PC-3 (cell line): ENCODE results near the gene PPIL1. TPM values are rescaled to one million over a fixed set of nuclear protein-coding genes. Genes with fewer than 3 reads are reported as not detected.

ENCODE experiments used
- ATAC-seq: fragments of 200-7000 bp; cut with Tn5 transposase; 2 replicates; pipeline ENCODE4 v1.9.1; 2020; ENCODE audit warnings: mild to moderate bottlenecking, moderate library complexity
- BruUV-seq: library from RNA; stranded (reverse); fragments of 400-500 nt; replicated peaks from 2 replicates; lab custom pipeline; 2021; lab: Mats Ljungman, UMichigan
- CTCF ChIA-PET: fragments of 300-600 bp; sonication (Branson Sonifier 250); formaldehyde crosslinking; loops from one replicate; lab custom pipeline; 2022; ENCODE audit warnings: antibody characterized with exemption; lab: Charles Lee
- POLR2A ChIA-PET: fragments of 300-600 bp; sonication (Branson Sonifier 250); formaldehyde crosslinking; loops from one replicate; lab custom pipeline; 2022; ENCODE audit warnings: antibody characterized with exemption; ENCODE audit not compliant: unreplicated experiment; lab: Charles Lee
- DNase-seq: peaks from one replicate; pipeline ENCODE4 v3.0.0-alpha.2; 2015
- H2AFZ ChIP-seq: fragments of 300-600 bp; sonication (generic); 2 replicates; pipeline ENCODE4 v1.6.0; 2016; ENCODE audit warnings: antibody characterized with exemption, low read length
- H3F3A ChIP-seq: fragments of 300-600 bp; sonication (generic); one replicate; pipeline ENCODE4 v1.6.0; 2017; ENCODE audit warnings: antibody characterized with exemption, low read length, control low read depth, mild to moderate bottlenecking; ENCODE audit not compliant: unreplicated experiment
- H3K27ac ChIP-seq: fragments of 300-600 bp; sonication (generic); 2 replicates; pipeline ENCODE4 v1.5.1; 2016; ENCODE audit warnings: mild to moderate bottlenecking, low read length
- H3K27me3 ChIP-seq: fragments of 300-600 bp; sonication (generic); 2 replicates; pipeline ENCODE4 v1.6.1; 2016; ENCODE audit warnings: low read length, mixed read lengths
- H3K36me3 ChIP-seq: fragments of 300-600 bp; sonication (generic); 2 replicates; pipeline ENCODE4 v1.6.1; 2016; ENCODE audit warnings: low read depth, mixed run types, low read length, mixed read lengths
- H3K4me1 ChIP-seq: fragments of 300-600 bp; sonication (generic); 2 replicates; pipeline ENCODE4 v1.5.1; 2016; ENCODE audit warnings: low read length; ENCODE audit not compliant: insufficient read depth
- H3K4me2 ChIP-seq: fragments of 300-600 bp; sonication (generic); 2 replicates; pipeline ENCODE4 v1.6.0; 2016; ENCODE audit warnings: low read length
- H3K4me3 ChIP-seq: fragments of 300-600 bp; sonication (generic); 2 replicates; pipeline ENCODE4 v1.5.1; 2016; ENCODE audit warnings: mild to moderate bottlenecking, low read length, mixed read lengths
- H3K79me2 ChIP-seq: fragments of 300-600 bp; sonication (generic); 2 replicates; pipeline ENCODE4 v1.6.1; 2017; ENCODE audit warnings: low read length, mixed read lengths
- H3K9ac ChIP-seq: fragments of 300-600 bp; sonication (generic); 2 replicates; pipeline ENCODE4 v1.6.0; 2016; ENCODE audit warnings: mild to moderate bottlenecking, low read length
- H3K9me2 ChIP-seq: fragments of 300-600 bp; sonication (generic); replicated peaks from 2 replicates; pipeline ENCODE4 v1.6.1; 2016; ENCODE audit warnings: mixed run types, low read length, mixed read lengths
- H3K9me3 ChIP-seq: fragments of 300-600 bp; sonication (generic); 2 replicates; pipeline ENCODE4 v1.6.1; 2016; ENCODE audit warnings: low read length, mixed read lengths
- H4K20me1 ChIP-seq: fragments of 300-600 bp; sonication (generic); 2 replicates; pipeline ENCODE4 v1.6.1; 2016; ENCODE audit warnings: low read length, mixed read lengths
- CTCF ChIP-seq: fragments of 300-600 bp; sonication (generic); conservative IDR thresholded peaks from 2 replicates; pipeline ENCODE4 v1.5.1; 2017; ENCODE audit warnings: antibody characterized with exemption, low read depth, mild to moderate bottlenecking, low read length
- EZH2 ChIP-seq: fragments of 300-600 bp; sonication (generic); IDR thresholded peaks from one replicate; pipeline ENCODE4 v1.6.1; 2017; ENCODE audit warnings: antibody characterized with exemption, mild to moderate bottlenecking, low read length; ENCODE audit not compliant: unreplicated experiment
- EZH2phosphoT487 ChIP-seq: fragments of 300-600 bp; sonication (generic); IDR thresholded peaks from 2 replicates; pipeline ENCODE4 v1.6.1; 2018; ENCODE audit warnings: mild to moderate bottlenecking, antibody characterized with exemption, low read length, borderline replicate concordance
- intact Hi-C: fragments of 100-400 bp; cut with micrococcal nuclease; formaldehyde crosslinking; loops from 2 replicates; pipeline ENCODE4 v1.9.0; 2023
- total RNA-seq: library from RNA; depleted of rRNA; stranded (reverse); fragments of >200 nt; gene quantifications from 2 replicates; pipeline ENCODE4 v1.2.3, GENCODE V29; 2014; rRNA removed

PPIL1 gene
- total RNA-seq, 1 experiment from 2014 or later = 39.9 TPM

GRCh38 chr6:36805096-36805797 lies 69.4 kb downstream of the PPIL1 start:
- Histone ChIP-seq H3K4me2 (no peak overlapping the region), H3K27ac (no peak overlapping the region), H2AFZ (no peak overlapping the region), H3K9me3 (no peaks in the 10 kb centered on the region), H3F3A (no peaks in the 10 kb centered on the region), H3K4me1 (no peaks in the 10 kb centered on the region), H3K9ac (no peak overlapping the region), H3K79me2 (no peaks in the 10 kb centered on the region), H4K20me1 (no peaks in the 10 kb centered on the region), H3K4me3 (no peak overlapping the region), H3K27me3 (no peaks in the 10 kb centered on the region), H3K9me2 (no peaks in the 10 kb centered on the region), H3K36me3 (no peaks in the 10 kb centered on the region)
- no peak for ATAC-seq
- POLR2A ChIA-PET = no interaction called here
- CTCF ChIA-PET = interaction anchor here (0.6 kb wide), 1 partner anchor 23 kb away, joined by 3 read pairs; no protein-coding TSS in a partner anchor
- intact Hi-C loops = no loop called here
- no peak for DNase-seq
- BruUV-seq = no TSS peak
- TF ChIP-seq CTCF = no peak
- TF ChIP-seq EZH2 = no peak
- TF ChIP-seq EZH2phosphoT487 = no peak

Other genes with a start within 250 kb of the PPIL1 start
- 79.5 and 91.5 TPM in 2 replicates for gene CDKN1A, start 196.1 kb downstream of the PPIL1 start, total RNA-seq
- not detected in 2 replicates for gene RAB44, start 177.0 kb downstream of the PPIL1 start, total RNA-seq
- 0.29 TPM in 1 of 2 replicates, not detected in the other for gene CPNE5, start 35.4 kb downstream of the PPIL1 start, total RNA-seq
- 23.2 and 27.8 TPM in 2 replicates for gene C6orf89, start 11.1 kb upstream of the PPIL1 start, total RNA-seq
- 0.07 TPM in 1 of 2 replicates, not detected in the other for gene PI16, start 79.9 kb upstream of the PPIL1 start, total RNA-seq
- 253 and 264 TPM in 2 replicates for gene MTCH1, start 111.4 kb upstream of the PPIL1 start, total RNA-seq
- 0.35 and 0.44 TPM in 2 replicates for gene FGD2, start 130.9 kb upstream of the PPIL1 start, total RNA-seq